Activated CD4-positive, alpha-beta T cell treated with anti-CD3 and anti-CD28 coated beads, Interleukin-2, amount 50 U/mL, for 1 hour (primary cell): Measurements from ENCODE around the gene ADCY7.

Source experiments
- DNase-seq: peaks from one replicate; pipeline ENCODE4 v3.0.0-alpha.2; 2020

Gene ADCY7

GRCh38 chr16:50284131-50284911, 18.0 kb downstream of the ADCY7 start:
- DNase-seq = no peak

- no peak for DNase-seq
Measured at GRCh38 chr16:50285406-50286003, 19.2 kb downstream of the ADCY7 start.

- DNase-seq = no peak
Measured at GRCh38 chr16:50286681-50287080, 20.3 kb downstream of the ADCY7 start.

- no peak for DNase-seq
Measured at GRCh38 chr16:50288026-50288425, 21.7 kb downstream of the ADCY7 start.

- DNase-seq = no peak
Measured at GRCh38 chr16:50288920-50289319, 22.6 kb downstream of the ADCY7 start.

- DNase-seq = no peak
Measured at GRCh38 chr16:50289950-50290764, 23.8 kb downstream of the ADCY7 start.

- DNase-seq = no peak
Measured at GRCh38 chr16:50290856-50291255, 24.5 kb downstream of the ADCY7 start.

- no peak for DNase-seq
Measured at GRCh38 chr16:50291719-50292565, 25.6 kb downstream of the ADCY7 start.

- DNase-seq = no peak
Measured at GRCh38 chr16:50292566-50292948, 26.2 kb downstream of the ADCY7 start.

GRCh38 chr16:50293041-50293783, 26.9 kb downstream of the ADCY7 start:
- no peak for DNase-seq

GRCh38 chr16:50293994-50294855, 27.9 kb downstream of the ADCY7 start:
- no peak for DNase-seq

- DNase-seq = no peak
Measured at GRCh38 chr16:50294955-50295354, 28.6 kb downstream of the ADCY7 start.

GRCh38 chr16:50295541-50296132, 29.3 kb downstream of the ADCY7 start:
- no peak for DNase-seq

GRCh38 chr16:50296807-50297206, 30.5 kb downstream of the ADCY7 start:
- DNase-seq = no peak

GRCh38 chr16:50297301-50298074, 31.1 kb downstream of the ADCY7 start:
- DNase-seq = no peak

- no peak for DNase-seq
Measured at GRCh38 chr16:50298075-50298460, 31.7 kb downstream of the ADCY7 start.

GRCh38 chr16:50298591-50299507, 32.5 kb downstream of the ADCY7 start:
- no peak for DNase-seq

GRCh38 chr16:50299508-50300105, 33.3 kb downstream of the ADCY7 start:
- no peak for DNase-seq
